ENCODE measurements around the gene CFAP221.
"Not testable (repeated sequence)": the region's sequence is repeated elsewhere in the genome, so short reads cannot be mapped to it uniquely, and the experiment has no call there.

Gene CFAP221

DNA sequence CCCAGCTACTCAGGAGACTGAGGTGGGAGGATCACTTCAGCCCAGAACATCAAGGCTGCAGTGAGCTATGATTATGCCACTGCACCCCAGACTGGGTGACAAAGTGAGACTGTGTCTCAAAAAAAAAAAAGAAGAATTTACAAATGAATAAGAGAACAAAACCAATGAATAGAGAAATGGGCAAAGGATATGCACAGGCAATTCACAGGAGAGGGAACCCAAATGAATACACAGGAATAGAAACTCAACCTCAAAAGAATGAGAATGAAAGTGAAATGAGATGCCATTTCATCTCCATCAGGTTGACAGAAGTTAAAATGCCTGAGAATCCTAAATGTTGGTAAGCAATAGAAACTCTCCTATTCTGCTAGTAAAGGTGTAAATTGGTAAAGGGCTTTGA is 40.2 kb downstream of the CFAP221 start:
- ATAC-seq (replicated peaks) = no peak
- H3K27me3 Mint-ChIP-seq = peaks cover 16 to 17% of the 10 kb centered on the region in 2 donors
- H3K27ac Mint-ChIP-seq = no peak overlapping the region
- H3K9me3 Mint-ChIP-seq = peaks cover 7 to 8% of the 10 kb centered on the region in 2 donors
- H3K4me1 Mint-ChIP-seq = no peaks in the 10 kb centered on the region
- H3K4me3 Mint-ChIP-seq = no peak overlapping the region
- H3K36me3 Mint-ChIP-seq = no peaks in the 10 kb centered on the region
- DNase-seq = no peak

- Mint-ChIP-seq H3K4me1 (no peaks in the 10 kb centered on the region), H3K9me3 (peaks cover 7 to 8% of the 10 kb centered on the region in 2 donors), H3K27me3 (peaks cover 19 to 24% of the 10 kb centered on the region in 2 donors), H3K36me3 (no peaks in the 10 kb centered on the region), H3K27ac (no peak overlapping the region), H3K4me3 (no peak overlapping the region)
- no peak for DNase-seq
- ATAC-seq (replicated peaks) = no peak
These were observed 41.8 kb downstream of the CFAP221 start for GRCh38 chr2:119586085-119586484.

DNA sequence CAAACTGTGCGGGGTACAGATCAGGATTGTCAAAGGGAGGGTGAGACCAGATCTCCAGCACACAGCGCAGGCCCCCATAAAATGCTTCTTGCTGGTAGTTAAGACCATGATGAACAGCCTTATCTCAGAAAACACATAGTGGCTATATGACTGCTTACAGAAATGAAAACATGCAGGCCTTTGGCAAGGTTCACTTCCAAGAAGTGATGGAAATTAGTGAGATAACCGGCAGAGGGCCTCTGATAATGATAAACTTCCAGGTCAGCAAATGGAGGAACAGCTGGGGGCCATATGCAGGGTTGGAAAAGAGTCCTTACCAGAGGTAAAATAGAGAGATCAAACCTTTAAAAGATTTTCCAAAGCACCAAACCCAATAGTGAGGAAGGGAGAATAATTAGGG is 46.6 kb downstream of the CFAP221 start:
- H3K9me3 Mint-ChIP-seq = peaks cover 0 to 1% of the 10 kb centered on the region in 2 donors
- H3K4me3 Mint-ChIP-seq = no peak overlapping the region
- ATAC-seq (replicated peaks) (no peak), DNase-seq (no peak)
- no peaks in the 10 kb centered on the region for H3K4me1 Mint-ChIP-seq
- peaks cover 20 to 31% of the 10 kb centered on the region in 2 donors for H3K27me3 Mint-ChIP-seq
- no peaks in the 10 kb centered on the region for H3K36me3 Mint-ChIP-seq
- no peak overlapping the region for H3K27ac Mint-ChIP-seq

DNA sequence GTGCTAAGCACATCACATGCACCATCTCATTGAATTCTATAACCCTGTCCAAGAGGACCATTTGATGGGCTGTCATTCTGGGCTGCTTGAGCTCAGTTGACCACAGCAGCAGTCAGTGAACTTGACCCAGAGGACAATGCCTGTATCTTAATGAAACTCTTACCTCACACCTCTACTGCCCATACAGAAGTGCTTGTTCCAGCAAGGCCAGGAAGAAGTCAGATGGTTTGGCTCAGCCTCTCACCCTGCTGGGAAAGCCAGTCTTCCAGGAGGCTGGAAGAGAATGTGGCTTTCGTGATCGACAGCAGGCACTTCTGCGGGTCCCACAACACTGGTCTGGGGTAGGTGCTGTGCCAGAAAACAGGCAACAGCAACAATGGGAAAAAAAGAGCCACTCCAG is 47.3 kb downstream of the CFAP221 start:
- H3K4me3 Mint-ChIP-seq = no peak overlapping the region
- peaks cover 18 to 27% of the 10 kb centered on the region in 2 donors for H3K27me3 Mint-ChIP-seq
- no peak overlapping the region for H3K27ac Mint-ChIP-seq
- H3K4me1 Mint-ChIP-seq = no peaks in the 10 kb centered on the region
- DNase-seq = no peak
- ATAC-seq (replicated peaks) = no peak
- H3K9me3 Mint-ChIP-seq = peaks cover 0 to 1% of the 10 kb centered on the region in 2 donors
- no peaks in the 10 kb centered on the region for H3K36me3 Mint-ChIP-seq

- ATAC-seq (replicated peaks) = no peak
- Mint-ChIP-seq H3K27ac (no peak overlapping the region), H3K27me3 (peaks cover 18 to 27% of the 10 kb centered on the region in 2 donors), H3K4me1 (no peaks in the 10 kb centered on the region), H3K36me3 (no peaks in the 10 kb centered on the region), H3K9me3 (peaks cover 0 to 1% of the 10 kb centered on the region in 2 donors), H3K4me3 (no peak overlapping the region)
- DNase-seq = no peak
These were observed 48.2 kb downstream of the CFAP221 start for GRCh38 chr2:119592436-119592835.

- no peak for ATAC-seq (replicated peaks)
- Mint-ChIP-seq H3K4me1 (no peaks in the 10 kb centered on the region), H3K9me3 (peaks cover 0 to 1% of the 10 kb centered on the region in 2 donors)
These were observed 52.4 kb downstream of the CFAP221 start for GRCh38 chr2:119596638-119597037.

DNA sequence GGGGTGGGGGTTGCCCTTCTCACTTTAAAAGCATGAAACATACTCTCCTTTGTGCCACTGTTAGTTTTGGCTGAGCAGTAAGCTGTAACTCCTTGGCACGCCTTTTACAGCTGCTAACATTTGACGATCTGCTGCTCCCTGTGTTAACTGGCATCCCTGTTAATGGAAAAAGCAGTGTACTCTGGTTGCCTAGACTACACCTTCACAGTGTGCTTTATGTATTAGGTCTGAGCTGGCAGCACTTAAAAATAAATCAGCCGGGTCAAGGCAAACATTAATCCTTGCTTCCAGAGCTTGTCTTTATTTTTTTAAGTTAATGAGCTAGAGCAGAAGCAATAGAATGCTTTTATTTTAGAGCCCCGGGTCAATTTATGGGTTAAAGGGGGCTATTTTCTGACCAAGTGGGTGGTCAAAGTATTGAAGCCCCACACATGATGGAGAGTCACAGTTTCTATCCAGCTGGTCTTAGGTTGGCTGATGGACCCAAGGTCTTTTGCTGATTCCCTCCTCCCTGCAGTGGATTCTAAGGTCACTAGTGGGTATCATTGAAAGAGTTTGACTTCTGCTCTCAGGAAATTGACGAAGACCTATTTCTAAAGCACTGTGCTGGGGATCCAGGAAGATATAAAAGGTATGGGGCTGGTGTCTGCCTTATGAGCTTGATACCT is 54.5 kb downstream of the CFAP221 start:
- Mint-ChIP-seq H3K27me3 (peaks cover 10 to 14% of the 10 kb centered on the region in 2 donors), H3K27ac (no peak overlapping the region), H3K4me3 (no peak overlapping the region), H3K4me1 (no peaks in the 10 kb centered on the region), H3K9me3 (no peaks in the 10 kb centered on the region), H3K36me3 (no peaks in the 10 kb centered on the region)
- no peak for ATAC-seq (replicated peaks)
- no peak for DNase-seq

More at GRCh38 chr2:119596638-119597037, 52.4 kb downstream of the CFAP221 start:
- H3K27ac Mint-ChIP-seq = no peak overlapping the region
- DNase-seq = no peak
- no peak overlapping the region for H3K4me3 Mint-ChIP-seq
- H3K27me3 Mint-ChIP-seq = peaks cover 7 to 20% of the 10 kb centered on the region in 2 donors
- H3K36me3 Mint-ChIP-seq = no peaks in the 10 kb centered on the region

DNA sequence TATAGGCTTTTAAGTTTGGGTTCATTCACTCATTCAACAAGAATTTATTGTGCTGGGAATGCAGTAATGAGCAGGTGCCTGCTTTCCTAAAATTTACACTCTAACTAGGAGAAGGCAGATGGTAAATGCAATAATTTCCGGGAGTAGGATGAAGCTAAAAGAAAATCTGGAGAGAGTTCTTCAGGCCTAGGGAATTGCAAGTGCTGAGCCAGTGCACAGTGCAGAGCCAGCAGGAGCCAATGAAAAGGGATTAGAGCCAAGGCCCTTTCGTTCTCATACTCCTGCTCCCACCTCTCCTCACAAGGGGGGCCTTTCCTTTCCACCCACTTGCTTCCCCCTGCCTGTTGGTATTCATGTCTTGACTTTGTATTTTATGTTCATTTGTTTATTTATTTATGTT is 55.1 kb downstream of the CFAP221 start:
- no peak for ATAC-seq (replicated peaks)
- no peaks in the 10 kb centered on the region for H3K4me1 Mint-ChIP-seq

GRCh38 chr2:119605096-119605495 is 60.8 kb downstream of the CFAP221 start:
- H3K4me1 Mint-ChIP-seq = no peaks in the 10 kb centered on the region
- DNase-seq (no peak), ATAC-seq (replicated peaks) (no peak)
- H3K27ac Mint-ChIP-seq = no peak overlapping the region
- H3K4me3 Mint-ChIP-seq = no peak overlapping the region
- H3K36me3 Mint-ChIP-seq = no peaks in the 10 kb centered on the region
- H3K27me3 Mint-ChIP-seq = peaks cover 15 to 34% of the 10 kb centered on the region in 2 donors
- H3K9me3 Mint-ChIP-seq = no peaks in the 10 kb centered on the region

More for the DNA sequence above, 55.1 kb downstream of the CFAP221 start:
- peaks cover 10 to 15% of the 10 kb centered on the region in 2 donors for H3K27me3 Mint-ChIP-seq
- no peak overlapping the region for H3K27ac Mint-ChIP-seq
- no peaks in the 10 kb centered on the region for H3K9me3 Mint-ChIP-seq
- DNase-seq = no peak
- no peak overlapping the region for H3K4me3 Mint-ChIP-seq
- H3K36me3 Mint-ChIP-seq = no peaks in the 10 kb centered on the region

- no peak overlapping the region for H3K27ac Mint-ChIP-seq
These were observed 62.4 kb downstream of the CFAP221 start for GRCh38 chr2:119606674-119607073.

GRCh38 chr2:119608553-119608952 is 64.3 kb downstream of the CFAP221 start:
- peaks cover 11 to 39% of the 10 kb centered on the region in 2 donors for H3K27me3 Mint-ChIP-seq
- no peak for DNase-seq
- peaks cover 7 to 8% of the 10 kb centered on the region in 2 donors for H3K9me3 Mint-ChIP-seq
- H3K36me3 Mint-ChIP-seq = no peaks in the 10 kb centered on the region
- no peak for ATAC-seq (replicated peaks)
- no peak overlapping the region for H3K27ac Mint-ChIP-seq
- H3K4me3 Mint-ChIP-seq = no peak overlapping the region
- no peaks in the 10 kb centered on the region for H3K4me1 Mint-ChIP-seq

More at GRCh38 chr2:119606674-119607073, 62.4 kb downstream of the CFAP221 start:
- no peak overlapping the region for H3K4me3 Mint-ChIP-seq
- DNase-seq (no peak), ATAC-seq (replicated peaks) (no peak)
- no peaks in the 10 kb centered on the region for H3K4me1 Mint-ChIP-seq
- H3K36me3 Mint-ChIP-seq = no peaks in the 10 kb centered on the region
- H3K27me3 Mint-ChIP-seq = peaks cover 15 to 35% of the 10 kb centered on the region in 2 donors
- H3K9me3 Mint-ChIP-seq = no peaks in the 10 kb centered on the region

- no peak for ATAC-seq (replicated peaks)
- peaks cover 14 to 15% of the 10 kb centered on the region in 2 donors for H3K9me3 Mint-ChIP-seq
These were observed 65.1 kb downstream of the CFAP221 start for GRCh38 chr2:119609337-119609736.

GRCh38 chr2:119614140-119614539 is 69.9 kb downstream of the CFAP221 start:
- ATAC-seq (replicated peaks); H3K27ac Mint-ChIP-seq; H3K4me1 Mint-ChIP-seq; H3K36me3 Mint-ChIP-seq; DNase-seq; H3K4me3 Mint-ChIP-seq: not testable (repeated sequence)
- Mint-ChIP-seq H3K9me3 (peaks cover 23 to 27% of the 10 kb centered on the region in 2 donors), H3K27me3 (peaks cover 18 to 31% of the 10 kb centered on the region in 2 donors)

More at GRCh38 chr2:119609337-119609736, 65.1 kb downstream of the CFAP221 start:
- peaks cover 11 to 39% of the 10 kb centered on the region in 2 donors for H3K27me3 Mint-ChIP-seq
- H3K27ac Mint-ChIP-seq = no peak overlapping the region
- H3K36me3 Mint-ChIP-seq = peaks cover 3 to 7% of the 10 kb centered on the region in 2 donors
- no peak overlapping the region for H3K4me3 Mint-ChIP-seq
- no peaks in the 10 kb centered on the region for H3K4me1 Mint-ChIP-seq
- no peak for DNase-seq

GRCh38 chr2:119616421-119616820 is 72.2 kb downstream of the CFAP221 start:
- H3K27me3 Mint-ChIP-seq = peaks cover 32 to 49% of the 10 kb centered on the region in 2 donors
- no peaks in the 10 kb centered on the region for H3K4me1 Mint-ChIP-seq
- DNase-seq (no peak), ATAC-seq (replicated peaks) (no peak)
- H3K9me3 Mint-ChIP-seq = peaks cover 23 to 27% of the 10 kb centered on the region in 2 donors
- peaks cover 3 to 7% of the 10 kb centered on the region in 2 donors for H3K36me3 Mint-ChIP-seq
- no peak overlapping the region for H3K4me3 Mint-ChIP-seq
- H3K27ac Mint-ChIP-seq = no peak overlapping the region

GRCh38 chr2:119617455-119617854 is 73.2 kb downstream of the CFAP221 start:
- Mint-ChIP-seq H3K27ac (no peak overlapping the region), H3K27me3 (peaks cover 32 to 49% of the 10 kb centered on the region in 2 donors), H3K4me1 (no peaks in the 10 kb centered on the region), H3K9me3 (peaks cover 20 to 24% of the 10 kb centered on the region in 2 donors), H3K36me3 (peaks cover 3 to 7% of the 10 kb centered on the region in 2 donors), H3K4me3 (no peak overlapping the region)
- ATAC-seq (replicated peaks) (no peak), DNase-seq (no peak)

Data from stimulated activated naive B cell treated with anti-CD40 and anti-IgM and Interleukin-4, amounts not matched to agents 10 μg/mL and 1 μg/mL and 100 μg/mL, for 72 hours (primary cell).